Upper lobe of left lung (tissue), 4 donors: ENCODE results near the gene OTOP1.

ENCODE experiments used
- POLR2A ChIP-seq, 4 donors: fragments of 450-650 bp; IDR thresholded peaks; one replicate each; pipeline ENCODE4 v1.5.1; 2016 to 2017; ENCODE audit warnings: antibody characterized with exemption in 4 of 4, mild to moderate bottlenecking in 2 of 4
- POLR2AphosphoS5 ChIP-seq, 2 donors: sonication (generic); formaldehyde crosslinking; IDR thresholded peaks; one replicate each; pipeline ENCODE4 v1.5.1; 2017; ENCODE audit warnings: antibody characterized with exemption in 2 of 2
- TF ChIP-seq, protein P1 (sequence below), 6 experiments: fragments of 450-650 bp in 4 of 6; fragments of 200-600 bp in 2 of 6; sonication (generic) in 2 of 6; IDR thresholded peaks; one replicate each; pipeline ENCODE4 v1.5.1; 2016 to 2019; ENCODE audit warnings: antibody characterized with exemption in 6 of 6

GRCh38 chr4:4271912-4272311 lies 45.2 kb upstream of the OTOP1 start:
- TF ChIP-seq, protein P1, sequence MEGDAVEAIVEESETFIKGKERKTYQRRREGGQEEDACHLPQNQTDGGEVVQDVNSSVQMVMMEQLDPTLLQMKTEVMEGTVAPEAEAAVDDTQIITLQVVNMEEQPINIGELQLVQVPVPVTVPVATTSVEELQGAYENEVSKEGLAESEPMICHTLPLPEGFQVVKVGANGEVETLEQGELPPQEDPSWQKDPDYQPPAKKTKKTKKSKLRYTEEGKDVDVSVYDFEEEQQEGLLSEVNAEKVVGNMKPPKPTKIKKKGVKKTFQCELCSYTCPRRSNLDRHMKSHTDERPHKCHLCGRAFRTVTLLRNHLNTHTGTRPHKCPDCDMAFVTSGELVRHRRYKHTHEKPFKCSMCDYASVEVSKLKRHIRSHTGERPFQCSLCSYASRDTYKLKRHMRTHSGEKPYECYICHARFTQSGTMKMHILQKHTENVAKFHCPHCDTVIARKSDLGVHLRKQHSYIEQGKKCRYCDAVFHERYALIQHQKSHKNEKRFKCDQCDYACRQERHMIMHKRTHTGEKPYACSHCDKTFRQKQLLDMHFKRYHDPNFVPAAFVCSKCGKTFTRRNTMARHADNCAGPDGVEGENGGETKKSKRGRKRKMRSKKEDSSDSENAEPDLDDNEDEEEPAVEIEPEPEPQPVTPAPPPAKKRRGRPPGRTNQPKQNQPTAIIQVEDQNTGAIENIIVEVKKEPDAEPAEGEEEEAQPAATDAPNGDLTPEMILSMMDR (IDR thresholded peaks at IDR 0.05) = no peak
- TF ChIP-seq POLR2AphosphoS5 (IDR thresholded peaks at IDR 0.05) (no peak), POLR2A (IDR thresholded peaks at IDR 0.05) (no peak)
